ENCODE results near the gene TRMT11. TPM values are rescaled to one million over a fixed set of nuclear protein-coding genes. Genes with fewer than 3 reads are reported as not detected.

The TRMT11 gene
- total RNA-seq, 1 donor from 2014 or later: 28.7 TPM

DNA sequence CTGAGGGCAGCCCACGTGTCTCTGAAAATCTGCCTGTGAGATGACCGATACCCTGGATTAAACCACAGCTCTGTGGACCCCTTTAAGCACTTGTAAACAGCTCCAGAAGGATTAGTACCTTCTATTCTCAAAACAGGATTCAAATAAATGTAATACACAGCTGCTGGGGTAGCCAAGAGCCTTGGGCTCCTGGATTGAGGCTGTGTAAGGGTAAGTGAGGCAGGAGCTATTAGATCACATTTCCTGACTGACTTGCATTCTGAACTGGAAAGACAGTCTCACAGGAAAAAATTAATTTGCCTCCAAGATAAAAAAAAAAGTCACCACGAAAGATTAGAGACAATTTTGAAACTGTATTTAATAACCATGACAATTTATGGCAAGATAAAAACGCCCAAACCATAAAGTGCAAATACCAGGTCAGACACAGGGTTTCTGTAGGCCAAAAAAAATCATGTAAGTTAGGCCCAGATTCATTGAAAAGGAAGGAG is 78.0 kb downstream of the TRMT11 start:
- Histone ChIP-seq H3K4me3 (ENCODE audit: low read depth, low read length) (no peak overlapping the region), H3K27me3 (ENCODE audit: control insufficient read depth, insufficient read depth, low read length) (no peaks in the 10 kb centered on the region), H3K36me3 (ENCODE audit: control insufficient read depth, insufficient read depth, low read length) (no peaks in the 10 kb centered on the region)
- TF ChIP-seq, protein P1, sequence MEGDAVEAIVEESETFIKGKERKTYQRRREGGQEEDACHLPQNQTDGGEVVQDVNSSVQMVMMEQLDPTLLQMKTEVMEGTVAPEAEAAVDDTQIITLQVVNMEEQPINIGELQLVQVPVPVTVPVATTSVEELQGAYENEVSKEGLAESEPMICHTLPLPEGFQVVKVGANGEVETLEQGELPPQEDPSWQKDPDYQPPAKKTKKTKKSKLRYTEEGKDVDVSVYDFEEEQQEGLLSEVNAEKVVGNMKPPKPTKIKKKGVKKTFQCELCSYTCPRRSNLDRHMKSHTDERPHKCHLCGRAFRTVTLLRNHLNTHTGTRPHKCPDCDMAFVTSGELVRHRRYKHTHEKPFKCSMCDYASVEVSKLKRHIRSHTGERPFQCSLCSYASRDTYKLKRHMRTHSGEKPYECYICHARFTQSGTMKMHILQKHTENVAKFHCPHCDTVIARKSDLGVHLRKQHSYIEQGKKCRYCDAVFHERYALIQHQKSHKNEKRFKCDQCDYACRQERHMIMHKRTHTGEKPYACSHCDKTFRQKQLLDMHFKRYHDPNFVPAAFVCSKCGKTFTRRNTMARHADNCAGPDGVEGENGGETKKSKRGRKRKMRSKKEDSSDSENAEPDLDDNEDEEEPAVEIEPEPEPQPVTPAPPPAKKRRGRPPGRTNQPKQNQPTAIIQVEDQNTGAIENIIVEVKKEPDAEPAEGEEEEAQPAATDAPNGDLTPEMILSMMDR (IDR thresholded peaks at IDR 0.05; ENCODE audit: insufficient read depth, low read length, severe bottlenecking): no peak
- no peak for FAIRE-seq
- no peak for DNase-seq (ENCODE audit: low read depth)

DNA sequence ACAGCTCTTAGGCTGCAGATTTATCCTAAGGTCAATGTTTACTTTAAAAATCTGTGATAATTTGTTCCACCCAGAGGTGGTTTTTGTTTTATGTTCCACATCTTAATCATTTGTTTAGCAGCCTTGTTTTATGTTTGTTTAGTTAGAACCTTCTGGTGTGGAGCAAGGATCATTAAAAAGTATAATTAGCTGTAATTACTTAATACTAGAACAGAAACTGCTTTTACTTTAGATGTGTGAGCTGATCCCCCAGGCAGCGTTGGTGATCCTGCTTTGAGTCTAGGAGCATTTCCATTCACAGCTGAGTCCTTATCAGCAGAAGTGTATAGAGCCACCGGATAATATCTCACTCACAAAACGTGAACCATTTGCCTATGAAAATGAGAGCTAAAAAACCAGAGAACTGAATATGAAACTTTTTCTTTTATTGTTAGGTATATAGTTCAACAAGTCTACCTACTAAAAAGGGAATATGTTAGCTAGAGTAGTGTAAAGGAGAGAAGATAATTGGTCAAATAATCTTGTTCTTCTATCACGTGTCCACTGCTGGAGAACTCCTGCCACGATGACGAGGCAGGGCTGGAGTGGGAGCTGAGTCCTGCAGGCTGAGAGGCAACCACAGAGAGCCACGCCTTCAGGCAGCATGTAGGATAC is 78.5 kb downstream of the TRMT11 start:
- TF ChIP-seq, protein P1 (IDR thresholded peaks at IDR 0.05; ENCODE audit: insufficient read depth, low read length, severe bottlenecking): no peak
- FAIRE-seq: no peak

GRCh38 chr6:126066053-126067048 is 80.0 kb downstream of the TRMT11 start:
- no peak for FAIRE-seq
- TF ChIP-seq, protein P1 (IDR thresholded peaks at IDR 0.05; ENCODE audit: insufficient read depth, low read length, severe bottlenecking): no peak
- Histone ChIP-seq H3K36me3 (ENCODE audit: control insufficient read depth, insufficient read depth, low read length) (no peaks in the 10 kb centered on the region), H3K4me3 (ENCODE audit: low read depth, low read length) (no peak overlapping the region), H3K27me3 (ENCODE audit: control insufficient read depth, insufficient read depth, low read length) (no peaks in the 10 kb centered on the region)
- DNase-seq (ENCODE audit: low read depth): peak; percentile 3

More for the DNA sequence above, 78.5 kb downstream of the TRMT11 start:
- H3K4me3 ChIP-seq (ENCODE audit: low read depth, low read length): no peak overlapping the region
- DNase-seq (ENCODE audit: low read depth): no peak
- H3K36me3 ChIP-seq (ENCODE audit: control insufficient read depth, insufficient read depth, low read length): no peaks in the 10 kb centered on the region
- no peaks in the 10 kb centered on the region for H3K27me3 ChIP-seq (ENCODE audit: control insufficient read depth, insufficient read depth, low read length)

DNA sequence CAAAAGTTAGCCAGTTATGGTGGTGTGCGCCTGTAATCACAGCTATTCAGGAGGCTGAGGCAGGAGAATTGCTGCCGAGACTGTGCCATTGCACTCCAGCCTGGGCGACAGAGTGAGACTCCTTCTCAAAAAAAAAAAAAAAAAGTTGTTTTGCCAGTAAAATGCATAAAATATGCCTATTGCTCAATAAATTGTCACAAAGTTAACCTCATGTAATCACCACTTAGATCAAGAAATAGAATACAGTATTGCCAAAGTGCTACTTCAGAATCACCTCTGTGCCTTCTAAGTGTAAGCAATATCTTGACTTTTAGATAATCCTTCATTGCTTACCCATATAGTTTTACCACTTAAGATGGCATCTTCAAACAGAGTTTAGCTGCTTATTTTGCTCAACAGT is 80.7 kb downstream of the TRMT11 start:
- Histone ChIP-seq H3K36me3 (ENCODE audit: control insufficient read depth, insufficient read depth, low read length) (no peaks in the 10 kb centered on the region), H3K27me3 (ENCODE audit: control insufficient read depth, insufficient read depth, low read length) (no peaks in the 10 kb centered on the region), H3K4me3 (ENCODE audit: low read depth, low read length) (no peak overlapping the region)
- TF ChIP-seq, protein P1 (IDR thresholded peaks at IDR 0.05; ENCODE audit: insufficient read depth, low read length, severe bottlenecking): no peak
- DNase-seq (ENCODE audit: low read depth) (no peak), FAIRE-seq (no peak)

GRCh38 chr6:126069449-126069848 is 83.1 kb downstream of the TRMT11 start:
- no peak overlapping the region for H3K4me3 ChIP-seq (ENCODE audit: low read depth, low read length)
- DNase-seq (ENCODE audit: low read depth) (no peak), FAIRE-seq (no peak)
- H3K36me3 ChIP-seq (ENCODE audit: control insufficient read depth, insufficient read depth, low read length): no peaks in the 10 kb centered on the region
- TF ChIP-seq, protein P1 (IDR thresholded peaks at IDR 0.05; ENCODE audit: insufficient read depth, low read length, severe bottlenecking): no peak
- H3K27me3 ChIP-seq (ENCODE audit: control insufficient read depth, insufficient read depth, low read length): no peaks in the 10 kb centered on the region

All from bronchial epithelial cell (primary cell).